Fibroblast of the conjunctiva (primary cell): ENCODE data around the gene TMEM121.

Source experiments
- DNase-seq: peaks from one replicate; pipeline ENCODE4 v3.0.0-alpha.2; 2010; ENCODE audit warnings: low read depth

The TMEM121 gene

GRCh38 chr14:105525861-105526775 lies at the start of gene TMEM121:
Gene TMEM121 (plus strand): TSS chr14:105526583. CDS start chr14:105528835, 2,252 bp downstream.
- no peak for DNase-seq

GRCh38 chr14:105476831-105477659 lies 49.3 kb upstream of the TMEM121 start:
- DNase-seq, result no peak

GRCh38 chr14:105477660-105478397 lies 48.6 kb upstream of the TMEM121 start:
- DNase-seq, result no peak

- no peak for DNase-seq
Observed at GRCh38 chr14:105478398-105479251, 47.8 kb upstream of the TMEM121 start.

- no peak for DNase-seq
Observed at GRCh38 chr14:105479431-105480158, 46.8 kb upstream of the TMEM121 start.

- no peak for DNase-seq
Observed at GRCh38 chr14:105480199-105480746, 46.1 kb upstream of the TMEM121 start.

- peak; percentile 78 for DNase-seq
Observed at GRCh38 chr14:105480807-105481801, 45.3 kb upstream of the TMEM121 start.

- DNase-seq, result peak; percentile 98
Observed at GRCh38 chr14:105481886-105482457, 44.4 kb upstream of the TMEM121 start.

- DNase-seq, result no peak
Observed at GRCh38 chr14:105482486-105483110, 43.8 kb upstream of the TMEM121 start.

- no peak for DNase-seq
Observed at GRCh38 chr14:105483300-105484068, 42.9 kb upstream of the TMEM121 start.

- no peak for DNase-seq
Observed at GRCh38 chr14:105484069-105484996, 42.0 kb upstream of the TMEM121 start.

- DNase-seq, result no peak
Observed at GRCh38 chr14:105484997-105485393, 41.4 kb upstream of the TMEM121 start.

GRCh38 chr14:105485739-105486162 lies 40.6 kb upstream of the TMEM121 start:
- no peak for DNase-seq

- no peak for DNase-seq
Observed at GRCh38 chr14:105486163-105486973, 40.0 kb upstream of the TMEM121 start, which contains the start of gene CRIP1. Gene CRIP1 (plus strand): TSS chr14:105486886. CDS start chr14:105487260, 374 bp downstream.

GRCh38 chr14:105486974-105487448 lies 39.4 kb upstream of the TMEM121 start:
- DNase-seq, result peak; percentile 23
